Right lobe of liver (tissue), 4 donors: ENCODE results near the gene TOM1L2.

Experiments
- CTCF ChIP-seq, 4 donors: fragments of 200-600 bp in 3 of 4; fragments of 450-650 bp in 1 of 4; IDR thresholded peaks; one replicate each; pipeline versions ENCODE4 v1.5.1 to v1.8.0; 2016 to 2022; ENCODE audit warnings: antibody characterized with exemption in 4 of 4, mild to moderate bottlenecking in 2 of 4
- POLR2A ChIP-seq: fragments of 450-650 bp; IDR thresholded peaks from one replicate; pipeline ENCODE4 v1.6.1; 2017; ENCODE audit warnings: antibody characterized with exemption, mild to moderate bottlenecking
- donor health status: DM: no; HTN: no; CAD: no.
- donor health status: DM: no; HTN: no; CAD: no.
- donor health status: DM: no; HTN: yes; CAD: no.

- TF ChIP-seq CTCF (IDR thresholded peaks at IDR 0.05) (no peak), POLR2A (no peak)
These were observed 105.8 kb downstream of the TOM1L2 start for GRCh38 chr17:17866425-17866824.
